IPS-15b (cell line): ENCODE data around the gene PLCH1.

ENCODE experiments used
- H3K27me3 ChIP-seq: one replicate; pipeline ENCODE4 v1.6.1; 2013; ENCODE audit warnings: low read length; ENCODE audit not compliant: control insufficient read depth, insufficient read depth
- H3K36me3 ChIP-seq: one replicate; pipeline ENCODE4 v1.6.1; 2013; ENCODE audit warnings: low read length; ENCODE audit not compliant: control insufficient read depth, insufficient read depth
- H3K4me1 ChIP-seq: one replicate; pipeline ENCODE4 v1.6.1; 2013; ENCODE audit warnings: mild to moderate bottlenecking, low read length; ENCODE audit not compliant: control insufficient read depth, insufficient read depth
- H3K4me3 ChIP-seq: one replicate; pipeline ENCODE4 v1.5.1; 2013; ENCODE audit warnings: low read depth, low read length
- H3K9ac ChIP-seq: one replicate; pipeline ENCODE4 v1.6.1; 2013; ENCODE audit warnings: low read depth, mild to moderate bottlenecking, low read length
- H3K9me3 ChIP-seq: one replicate; pipeline ENCODE4 v1.6.1; 2013; ENCODE audit warnings: mild to moderate bottlenecking, low read length; ENCODE audit not compliant: control insufficient read depth, insufficient read depth

PLCH1 gene

GRCh38 chr3:155675094-155675493, 69.8 kb downstream of the PLCH1 start:
- Histone ChIP-seq H3K27me3 (peaks cover 6% of the 10 kb centered on the region), H3K9me3 (no peaks in the 10 kb centered on the region), H3K36me3 (no peaks in the 10 kb centered on the region), H3K4me3 (no peak overlapping the region), H3K4me1 (peaks cover 2% of the 10 kb centered on the region), H3K9ac (no peak overlapping the region)

GRCh38 chr3:155673421-155673820, 71.5 kb downstream of the PLCH1 start:
- no peaks in the 10 kb centered on the region for H3K36me3 ChIP-seq
- H3K9ac ChIP-seq = no peak overlapping the region
- H3K27me3 ChIP-seq = peaks cover 6% of the 10 kb centered on the region
- peaks cover 2% of the 10 kb centered on the region for H3K4me1 ChIP-seq
- H3K4me3 ChIP-seq = no peak overlapping the region
- H3K9me3 ChIP-seq = no peaks in the 10 kb centered on the region

GRCh38 chr3:155670335-155670734, 74.5 kb downstream of the PLCH1 start:
- Histone ChIP-seq H3K4me1 (no peaks in the 10 kb centered on the region), H3K9me3 (no peaks in the 10 kb centered on the region), H3K36me3 (no peaks in the 10 kb centered on the region), H3K27me3 (no peaks in the 10 kb centered on the region), H3K9ac (no peak overlapping the region), H3K4me3 (no peak overlapping the region)

GRCh38 chr3:155667988-155668387, 76.9 kb downstream of the PLCH1 start:
- no peaks in the 10 kb centered on the region for H3K9me3 ChIP-seq
- H3K27me3 ChIP-seq = no peaks in the 10 kb centered on the region
- no peak overlapping the region for H3K4me3 ChIP-seq
- H3K36me3 ChIP-seq = no peaks in the 10 kb centered on the region
- peaks cover 6% of the 10 kb centered on the region for H3K4me1 ChIP-seq
- no peak overlapping the region for H3K9ac ChIP-seq

- peaks cover 13% of the 10 kb centered on the region for H3K4me1 ChIP-seq
Observed at GRCh38 chr3:155664925-155665695, 79.8 kb downstream of the PLCH1 start.

GRCh38 chr3:155663467-155664212, 81.2 kb downstream of the PLCH1 start:
- H3K4me3 ChIP-seq = no peak overlapping the region
- H3K27me3 ChIP-seq = no peaks in the 10 kb centered on the region
- H3K9ac ChIP-seq = no peak overlapping the region

More at GRCh38 chr3:155664925-155665695, 79.8 kb downstream of the PLCH1 start:
- H3K4me3 ChIP-seq = no peak overlapping the region
- H3K9me3 ChIP-seq = no peaks in the 10 kb centered on the region
- no peak overlapping the region for H3K9ac ChIP-seq
- no peaks in the 10 kb centered on the region for H3K27me3 ChIP-seq
- no peaks in the 10 kb centered on the region for H3K36me3 ChIP-seq

GRCh38 chr3:155661760-155662159, 83.1 kb downstream of the PLCH1 start:
- Histone ChIP-seq H3K9me3 (no peaks in the 10 kb centered on the region), H3K36me3 (no peaks in the 10 kb centered on the region), H3K27me3 (no peaks in the 10 kb centered on the region), H3K4me1 (peaks cover 13% of the 10 kb centered on the region), H3K9ac (no peak overlapping the region), H3K4me3 (no peak overlapping the region)

More at GRCh38 chr3:155663467-155664212, 81.2 kb downstream of the PLCH1 start:
- Histone ChIP-seq H3K4me1 (peaks cover 13% of the 10 kb centered on the region), H3K36me3 (no peaks in the 10 kb centered on the region), H3K9me3 (no peaks in the 10 kb centered on the region)

GRCh38 chr3:155661042-155661441, 83.8 kb downstream of the PLCH1 start:
- Histone ChIP-seq H3K4me3 (no peak overlapping the region), H3K9me3 (no peaks in the 10 kb centered on the region), H3K36me3 (no peaks in the 10 kb centered on the region), H3K27me3 (no peaks in the 10 kb centered on the region), H3K9ac (no peak overlapping the region), H3K4me1 (peaks cover 13% of the 10 kb centered on the region)

GRCh38 chr3:155658671-155659261, 86.1 kb downstream of the PLCH1 start:
- no peaks in the 10 kb centered on the region for H3K36me3 ChIP-seq
- no peaks in the 10 kb centered on the region for H3K27me3 ChIP-seq
- H3K4me3 ChIP-seq = no peak overlapping the region
- no peaks in the 10 kb centered on the region for H3K9me3 ChIP-seq
- H3K4me1 ChIP-seq = peaks cover 8% of the 10 kb centered on the region
- H3K9ac ChIP-seq = no peak overlapping the region

GRCh38 chr3:155658006-155658405, 86.9 kb downstream of the PLCH1 start:
- Histone ChIP-seq H3K27me3 (no peaks in the 10 kb centered on the region), H3K4me1 (peaks cover 8% of the 10 kb centered on the region)

GRCh38 chr3:155657161-155657560, 87.7 kb downstream of the PLCH1 start:
- H3K4me1 ChIP-seq = peaks cover 8% of the 10 kb centered on the region
- H3K9me3 ChIP-seq = no peaks in the 10 kb centered on the region
- no peaks in the 10 kb centered on the region for H3K27me3 ChIP-seq
- no peak overlapping the region for H3K9ac ChIP-seq
- H3K36me3 ChIP-seq = no peaks in the 10 kb centered on the region
- no peak overlapping the region for H3K4me3 ChIP-seq

More at GRCh38 chr3:155658006-155658405, 86.9 kb downstream of the PLCH1 start:
- no peaks in the 10 kb centered on the region for H3K9me3 ChIP-seq
- H3K9ac ChIP-seq = no peak overlapping the region
- H3K36me3 ChIP-seq = no peaks in the 10 kb centered on the region
- H3K4me3 ChIP-seq = no peak overlapping the region
